ENCODE measurements around the gene UMODL1. TPM values are rescaled to one million over a fixed set of nuclear protein-coding genes. Genes with fewer than 3 reads are reported as not detected.

Gene UMODL1
- total and polyA plus RNA-seq, 2 of the 13 experiments (the other 11 are each of a cell fraction or from before 2014, with no cell fraction given) = not detected

DNA sequence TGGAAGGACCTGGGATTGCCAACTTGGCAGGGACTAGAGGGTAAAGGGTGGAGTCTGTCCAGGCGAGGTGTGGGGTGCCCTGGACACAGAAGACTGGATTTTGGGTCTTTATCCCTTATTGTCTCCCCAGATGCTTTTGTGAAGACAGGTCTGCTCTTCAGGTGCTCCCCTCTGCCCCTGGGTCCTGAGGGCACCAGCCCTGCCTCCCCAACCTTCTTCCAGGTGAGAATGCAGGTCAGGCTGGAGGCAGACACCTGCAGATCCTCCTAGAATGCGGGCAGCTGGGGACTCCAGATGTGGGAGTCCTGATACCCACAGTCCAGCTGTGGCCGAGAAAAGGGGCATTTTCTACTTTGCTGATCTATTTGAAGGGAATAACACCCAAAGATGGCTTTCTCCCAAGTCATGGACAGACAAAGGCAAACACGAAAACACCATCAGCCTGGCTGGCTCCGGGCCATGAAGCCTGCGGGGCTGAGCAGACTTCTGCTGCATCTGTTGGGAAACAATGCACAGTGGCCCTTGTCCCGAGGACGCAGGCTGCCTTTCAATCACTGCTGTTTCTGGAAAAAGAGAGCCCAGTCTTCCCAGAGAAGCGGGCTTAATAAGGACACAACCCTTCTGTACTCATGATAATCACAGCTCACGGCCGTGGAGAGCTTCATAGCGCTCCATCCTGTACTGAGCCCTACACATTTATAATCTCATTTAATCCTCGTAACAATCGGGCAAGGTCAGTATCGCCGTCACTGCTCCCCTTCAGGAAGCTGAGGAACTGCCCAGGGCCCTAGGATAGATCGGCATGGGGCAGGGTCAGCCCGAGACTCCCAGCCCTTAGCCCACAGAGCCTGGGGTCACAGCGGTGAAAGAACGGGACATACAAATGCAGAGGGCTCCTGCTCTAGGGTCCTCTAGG is 85.8 kb downstream of the UMODL1 start:
- no peaks in the 10 kb centered on the region for H3K9me3 ChIP-seq (ENCODE audit: low read length)
- no peak overlapping the region for H3K9ac ChIP-seq (ENCODE audit: insufficient read depth, low read depth, low read length)
- no peak overlapping the region for H3K27ac ChIP-seq (ENCODE audit: extremely low read length, insufficient read depth, low read length)
- H3K79me2 ChIP-seq (ENCODE audit: insufficient read depth, low read length) = no peaks in the 10 kb centered on the region
- H3K27me3 ChIP-seq (ENCODE audit: control insufficient read depth in 1 of 2, insufficient read depth in 2 of 2, low read length in 2 of 2) = peaks cover 3 to 13% of the 10 kb centered on the region in 2 experiments; a peak in 3 of 5 replicates
- in situ Hi-C loops (cut with HindIII; ENCODE audit: extremely low pct_ligation_motif_present, low pct_unique_long_range_greater_than_20kb) = loop anchor here (10.0 kb wide), 1 partner anchor 288 kb away; no protein-coding TSS in a partner anchor
- ATAC-seq (peak; percentile 19; the same call in 1 of the 3 replicates), FAIRE-seq (no peak), DNase-seq (ENCODE audit: low spot score) (no peak)
- no peak overlapping the region for H3K4me2 ChIP-seq (ENCODE audit: low read depth, low read length)
- H2AFZ ChIP-seq (ENCODE audit: low read length) = no peak overlapping the region
- ChIA-PET CTCF (ENCODE audit: low intra/inter-chr PET ratio, low total read pairs) (no interaction called here), POLR2A (no interaction called here)
- H4K20me1 ChIP-seq (ENCODE audit: insufficient read depth, low read length) = no peaks in the 10 kb centered on the region
- no TSS peak for BruUV-seq (replicated peaks)
- H3K4me3 ChIP-seq (replicated peaks in 1 of 3; ENCODE audit: insufficient read depth in 1 of 3, low read depth in 2 of 3, low read length in 3 of 3) = no peak overlapping the region
- intact Hi-C loops (cut with micrococcal nuclease; ENCODE audit: unreplicated experiment) = no loop called here
- 47% methylated on average over 14 of the region's 20 CpGs for WGBS (ENCODE audit: low lambda C conversion rate)
- no peaks in the 10 kb centered on the region for H3K36me3 ChIP-seq (replicated peaks in 1 of 2; ENCODE audit: control insufficient read depth in 1 of 2, insufficient read depth in 2 of 2, low read length in 2 of 2)
- 0 out of 2 replicates have a peak, but pooled peaks cover 7% of the 10 kb centered on the region for H3K4me1 ChIP-seq (ENCODE audit: insufficient read depth, low read length)
- TF ChIP-seq KMT2A (CRISPR knock-in tag; IDR thresholded peaks at IDR 0.05) (no peak), ZKSCAN5 (CRISPR knock-in tag; IDR thresholded peaks at IDR 0.05) (no peak), ZNF431 (CRISPR knock-in tag; IDR thresholded peaks at IDR 0.05; ENCODE audit: borderline replicate concordance, low read depth) (no peak), HMGXB3 (CRISPR knock-in tag; IDR thresholded peaks at IDR 0.05; ENCODE audit: borderline replicate concordance) (no peak), ZNF543 (CRISPR knock-in tag; IDR thresholded peaks at IDR 0.05) (no peak), ZNF20 (CRISPR knock-in tag; IDR thresholded peaks at IDR 0.05) (no peak), STAT5B (CRISPR knock-in tag; IDR thresholded peaks at IDR 0.05) (no peak), NR3C1 (CRISPR knock-in tag; IDR thresholded peaks at IDR 0.05) (no peak), ZNF3 (CRISPR knock-in tag; IDR thresholded peaks at IDR 0.05) (no peak), ZNF337 (CRISPR knock-in tag; IDR thresholded peaks at IDR 0.05; ENCODE audit: borderline replicate concordance, low read depth) (no peak), ZNF563 (CRISPR knock-in tag; IDR thresholded peaks at IDR 0.05) (no peak), XRCC5 (optimal IDR thresholded peaks at IDR 0.05; ENCODE audit: low read length) (no peak), REXO4 (CRISPR knock-in tag; IDR thresholded peaks at IDR 0.05; ENCODE audit: borderline replicate concordance) (no peak)
- TF ChIP-seq, protein P1, sequence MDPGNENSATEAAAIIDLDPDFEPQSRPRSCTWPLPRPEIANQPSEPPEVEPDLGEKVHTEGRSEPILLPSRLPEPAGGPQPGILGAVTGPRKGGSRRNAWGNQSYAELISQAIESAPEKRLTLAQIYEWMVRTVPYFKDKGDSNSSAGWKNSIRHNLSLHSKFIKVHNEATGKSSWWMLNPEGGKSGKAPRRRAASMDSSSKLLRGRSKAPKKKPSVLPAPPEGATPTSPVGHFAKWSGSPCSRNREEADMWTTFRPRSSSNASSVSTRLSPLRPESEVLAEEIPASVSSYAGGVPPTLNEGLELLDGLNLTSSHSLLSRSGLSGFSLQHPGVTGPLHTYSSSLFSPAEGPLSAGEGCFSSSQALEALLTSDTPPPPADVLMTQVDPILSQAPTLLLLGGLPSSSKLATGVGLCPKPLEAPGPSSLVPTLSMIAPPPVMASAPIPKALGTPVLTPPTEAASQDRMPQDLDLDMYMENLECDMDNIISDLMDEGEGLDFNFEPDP (CRISPR knock-in tag; conservative IDR thresholded peaks at IDR 0.05) = no peak
- TF ChIP-seq, protein P2, sequence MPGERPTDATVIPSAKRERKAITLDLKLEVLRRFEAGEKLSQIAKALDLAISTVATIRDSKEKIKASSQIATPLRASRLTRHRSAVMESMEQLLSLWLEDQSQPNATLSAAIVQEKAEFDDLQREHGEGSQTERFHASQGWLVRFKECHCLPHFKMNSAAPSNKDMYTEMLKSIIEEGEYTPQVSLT (CRISPR knock-in tag; IDR thresholded peaks at IDR 0.05; ENCODE audit: borderline replicate concordance, low read depth) = no peak
- TF ChIP-seq, protein P3, sequence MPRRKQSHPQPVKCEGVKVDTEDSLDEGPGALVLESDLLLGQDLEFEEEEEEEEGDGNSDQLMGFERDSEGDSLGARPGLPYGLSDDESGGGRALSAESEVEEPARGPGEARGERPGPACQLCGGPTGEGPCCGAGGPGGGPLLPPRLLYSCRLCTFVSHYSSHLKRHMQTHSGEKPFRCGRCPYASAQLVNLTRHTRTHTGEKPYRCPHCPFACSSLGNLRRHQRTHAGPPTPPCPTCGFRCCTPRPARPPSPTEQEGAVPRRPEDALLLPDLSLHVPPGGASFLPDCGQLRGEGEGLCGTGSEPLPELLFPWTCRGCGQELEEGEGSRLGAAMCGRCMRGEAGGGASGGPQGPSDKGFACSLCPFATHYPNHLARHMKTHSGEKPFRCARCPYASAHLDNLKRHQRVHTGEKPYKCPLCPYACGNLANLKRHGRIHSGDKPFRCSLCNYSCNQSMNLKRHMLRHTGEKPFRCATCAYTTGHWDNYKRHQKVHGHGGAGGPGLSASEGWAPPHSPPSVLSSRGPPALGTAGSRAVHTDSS (CRISPR knock-in tag; conservative IDR thresholded peaks at IDR 0.05) = no peak
